ENCODE measurements around the gene LILRA5.
"Not testable (repeated sequence)": the region's sequence is repeated elsewhere in the genome, so short reads cannot be mapped to it uniquely, and the experiment has no call there.

LILRA5 gene

DNA sequence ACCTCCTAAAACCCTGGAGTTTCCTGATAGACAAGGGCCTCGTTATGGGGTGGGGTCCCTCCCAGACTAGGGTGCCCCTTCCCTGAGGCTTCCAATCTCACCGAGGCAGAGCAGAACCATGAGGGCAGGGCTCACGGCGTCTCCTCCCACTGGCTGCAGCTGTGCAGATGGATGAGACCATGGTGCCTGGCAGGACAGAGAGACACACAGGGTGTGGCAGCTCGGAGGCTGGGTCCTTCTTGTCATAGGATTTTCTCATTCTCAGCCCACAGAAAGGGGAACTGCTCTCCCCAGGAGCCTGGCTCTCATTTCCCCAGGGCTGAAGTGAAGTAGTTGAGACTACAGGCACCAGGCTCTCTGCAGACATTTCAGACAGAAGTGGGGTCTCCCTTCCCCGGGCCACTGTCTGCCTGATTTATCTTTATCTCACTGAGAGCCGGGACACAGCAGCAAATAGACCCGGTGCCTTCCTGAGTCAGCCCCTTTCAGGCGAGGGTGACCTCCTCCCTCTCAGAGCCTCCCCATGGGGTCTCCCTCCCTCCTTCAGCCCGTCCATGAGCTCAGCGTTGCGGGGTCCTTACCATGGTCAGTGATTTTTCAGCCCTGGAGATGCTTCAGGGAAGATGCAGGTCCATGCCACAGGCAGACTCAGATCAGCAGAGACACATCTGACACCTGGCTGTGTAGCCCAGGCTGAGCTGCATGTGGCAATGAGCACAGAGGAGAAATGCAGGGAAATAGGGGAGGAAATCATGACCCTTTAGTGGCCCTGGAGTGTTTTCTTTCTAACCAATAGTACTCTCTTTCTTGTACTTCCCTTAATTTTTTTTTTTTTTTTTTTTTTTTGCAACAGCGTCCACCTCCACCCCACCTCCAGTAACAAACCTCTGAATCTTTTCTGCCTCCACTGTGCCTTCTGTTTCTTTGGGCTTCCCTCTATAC lies at the start of gene LILRA5:
Gene LILRA5 (minus strand): TSS at position 731 of the 942 bp plus-strand sequence. CDS start 147 bp downstream, at position 584.
- DNase-seq (ENCODE audit: extremely low read depth in 1 of 2, low read depth in 1 of 2) = no peak

DNA sequence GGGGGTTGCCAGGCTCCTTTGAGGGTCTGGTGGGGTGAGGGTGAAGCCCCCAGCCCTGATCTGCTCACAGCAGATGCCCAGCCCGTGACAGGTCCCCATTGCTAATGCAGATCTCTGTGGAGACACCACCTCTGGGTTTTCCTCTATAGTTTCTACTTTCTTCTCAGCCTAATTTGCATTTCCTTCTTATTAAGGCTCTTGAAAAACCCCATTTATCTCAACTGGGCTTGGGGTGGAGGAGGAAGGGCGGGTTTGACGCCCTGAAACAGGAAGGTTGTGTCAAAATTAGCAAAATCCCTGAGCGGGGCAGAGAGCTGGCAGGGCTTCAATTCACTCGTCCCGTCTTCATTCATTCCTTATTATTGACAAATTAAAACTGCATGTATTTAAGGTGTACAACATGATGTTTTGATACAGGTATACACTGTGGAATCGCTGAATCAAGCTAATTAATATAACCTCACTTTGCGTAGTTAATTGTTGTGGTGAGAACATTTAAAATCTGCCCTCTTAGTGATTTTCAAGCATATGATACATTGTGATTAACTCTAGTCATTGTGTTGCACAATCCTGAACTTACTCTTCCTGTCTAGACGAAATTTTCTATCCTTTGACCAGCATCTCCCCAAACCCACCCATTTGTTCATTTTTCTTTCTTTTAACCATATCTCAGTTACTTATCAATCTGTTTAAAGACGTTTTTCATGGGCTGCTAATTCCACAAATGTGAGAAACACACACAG lies 48.9 kb upstream of the LILRA5 start:
- DNase-seq (ENCODE audit: extremely low read depth in 1 of 2, low read depth in 1 of 2) = not testable (repeated sequence)

GRCh38 chr19:54359149-54359820 lies 46.3 kb upstream of the LILRA5 start:
- DNase-seq (ENCODE audit: extremely low read depth in 1 of 2, low read depth in 1 of 2) = peak in 1 of 2 donors; percentile 54

- DNase-seq (ENCODE audit: extremely low read depth in 1 of 2, low read depth in 1 of 2) = no peak
These were observed 44.4 kb upstream of the LILRA5 start for GRCh38 chr19:54357381-54357780.

DNA sequence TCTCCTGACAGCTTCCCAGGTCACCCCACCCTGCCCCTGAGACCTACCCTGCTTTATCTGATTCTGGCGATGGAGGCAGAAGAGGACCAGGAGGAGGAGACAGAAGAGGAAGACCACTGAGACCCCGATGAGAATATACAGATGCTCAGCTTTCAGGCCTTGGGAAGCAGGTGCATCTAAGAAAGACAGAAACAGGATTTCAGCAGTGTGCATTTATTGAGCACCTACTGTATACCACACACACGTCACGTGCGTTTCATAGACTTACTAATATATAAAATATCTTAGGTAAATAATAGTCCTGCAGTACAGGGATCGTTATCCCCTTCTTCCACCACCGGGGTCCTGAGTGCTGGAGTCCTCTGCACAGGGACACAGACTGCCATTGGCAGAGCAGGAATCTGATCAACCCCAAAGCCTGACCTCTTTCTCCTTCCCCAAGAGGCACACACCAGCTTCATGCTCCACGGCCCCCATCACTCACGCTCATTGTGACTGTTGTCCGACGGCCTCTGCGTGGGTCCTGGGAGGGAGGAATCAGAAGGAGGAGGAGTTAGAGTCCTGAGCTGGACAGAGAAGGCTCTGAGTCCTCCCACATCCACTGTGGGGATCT lies 43.6 kb upstream of the LILRA5 start:
- DNase-seq (ENCODE audit: extremely low read depth in 1 of 2, low read depth in 1 of 2) = no peak

DNA sequence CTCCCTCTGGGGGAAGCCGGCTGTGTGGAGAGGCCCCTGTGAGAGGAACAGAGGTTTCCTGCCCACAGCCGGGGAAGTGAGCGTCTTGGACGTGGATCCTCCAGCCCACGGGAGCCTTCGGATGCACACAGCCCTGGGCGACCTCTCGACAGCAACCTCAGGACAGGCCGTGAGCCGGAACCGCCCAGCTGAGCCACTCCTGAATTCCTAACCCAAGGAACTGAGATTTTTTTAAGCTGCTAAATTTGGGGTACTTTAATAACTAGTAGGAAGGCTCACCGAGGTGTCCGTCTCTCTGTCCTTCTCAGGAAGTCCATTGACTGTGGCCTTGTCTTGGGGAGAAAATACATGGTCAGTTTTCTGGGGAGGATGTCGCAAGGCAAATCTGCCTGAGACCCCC lies 42.7 kb upstream of the LILRA5 start:
- no peak for DNase-seq (ENCODE audit: extremely low read depth in 1 of 2, low read depth in 1 of 2)

GRCh38 chr19:54354761-54355160 lies 41.8 kb upstream of the LILRA5 start:
- DNase-seq (ENCODE audit: extremely low read depth in 1 of 2, low read depth in 1 of 2) = no peak

- DNase-seq (ENCODE audit: extremely low read depth in 1 of 2, low read depth in 1 of 2) = no peak
These were observed 39.6 kb upstream of the LILRA5 start for GRCh38 chr19:54352546-54352945.

DNA sequence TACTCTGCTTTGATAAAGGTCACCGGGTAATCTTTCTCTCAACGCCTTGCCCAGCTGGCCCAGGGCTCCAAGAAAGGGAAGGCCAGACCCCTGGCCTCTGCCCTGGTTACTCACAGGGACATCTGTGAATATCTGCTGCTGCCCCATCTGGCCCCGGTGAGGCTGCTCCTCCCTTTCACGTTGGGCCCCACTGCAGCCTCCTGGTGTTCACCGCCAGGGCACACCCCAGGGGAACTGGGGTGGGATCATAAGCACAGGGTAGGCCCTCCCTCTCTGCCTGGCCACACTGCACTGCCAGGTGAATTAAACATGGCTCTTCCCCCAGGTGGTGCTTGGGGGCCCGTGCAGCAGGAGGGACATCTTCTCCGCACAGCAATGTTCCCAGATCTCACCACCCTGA lies 39.1 kb upstream of the LILRA5 start:
- no peak for DNase-seq (ENCODE audit: extremely low read depth in 1 of 2, low read depth in 1 of 2)

- DNase-seq (ENCODE audit: extremely low read depth in 1 of 2, low read depth in 1 of 2) = no peak
These were observed 38.5 kb upstream of the LILRA5 start for GRCh38 chr19:54351474-54351873.

DNA sequence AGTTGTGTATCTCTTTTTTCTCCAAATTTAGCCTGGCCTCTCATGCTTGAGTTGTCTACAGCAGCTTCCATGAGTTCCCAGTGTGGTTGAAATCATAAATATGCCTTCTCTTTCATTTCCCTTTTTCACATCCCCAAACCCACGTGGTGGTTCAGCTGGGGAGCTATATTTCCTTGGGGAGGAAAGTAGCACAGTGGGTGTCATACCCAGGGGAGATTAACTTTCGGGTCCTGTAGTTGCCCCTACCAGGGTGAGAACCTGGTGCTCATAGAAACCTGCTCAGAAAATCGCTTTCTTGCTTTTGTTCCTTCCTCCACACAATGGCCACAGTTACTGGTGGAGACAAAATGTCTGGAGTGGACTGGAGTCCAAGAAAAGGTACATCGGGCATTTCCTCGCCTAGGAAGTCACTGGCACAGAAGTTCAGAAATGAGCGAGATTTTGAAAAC lies 33.0 kb upstream of the LILRA5 start:
- DNase-seq (ENCODE audit: extremely low read depth in 1 of 2, low read depth in 1 of 2) = no peak

DNA sequence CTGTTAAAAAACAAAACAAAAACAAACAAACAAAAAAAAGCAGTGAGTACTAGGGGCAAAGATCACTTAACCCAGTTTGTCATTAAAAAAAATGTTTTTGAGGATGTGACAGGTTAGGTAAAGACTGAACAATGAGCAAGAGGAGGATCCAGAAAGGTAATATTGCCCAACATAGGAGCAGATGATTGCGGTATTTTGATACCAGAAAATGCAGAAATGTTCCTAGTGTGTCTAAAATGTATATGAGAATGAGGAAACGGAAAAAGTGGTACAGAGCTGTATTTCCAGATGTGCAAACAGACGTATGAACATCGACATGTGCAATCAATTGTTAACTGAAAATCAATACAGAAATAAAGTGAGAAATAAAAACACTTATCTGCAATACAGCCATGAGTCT lies 30.9 kb upstream of the LILRA5 start:
- DNase-seq (ENCODE audit: extremely low read depth in 1 of 2, low read depth in 1 of 2) = no peak

- no peak for DNase-seq (ENCODE audit: extremely low read depth in 1 of 2, low read depth in 1 of 2)
These were observed 28.3 kb upstream of the LILRA5 start for GRCh38 chr19:54341295-54341694.

DNA sequence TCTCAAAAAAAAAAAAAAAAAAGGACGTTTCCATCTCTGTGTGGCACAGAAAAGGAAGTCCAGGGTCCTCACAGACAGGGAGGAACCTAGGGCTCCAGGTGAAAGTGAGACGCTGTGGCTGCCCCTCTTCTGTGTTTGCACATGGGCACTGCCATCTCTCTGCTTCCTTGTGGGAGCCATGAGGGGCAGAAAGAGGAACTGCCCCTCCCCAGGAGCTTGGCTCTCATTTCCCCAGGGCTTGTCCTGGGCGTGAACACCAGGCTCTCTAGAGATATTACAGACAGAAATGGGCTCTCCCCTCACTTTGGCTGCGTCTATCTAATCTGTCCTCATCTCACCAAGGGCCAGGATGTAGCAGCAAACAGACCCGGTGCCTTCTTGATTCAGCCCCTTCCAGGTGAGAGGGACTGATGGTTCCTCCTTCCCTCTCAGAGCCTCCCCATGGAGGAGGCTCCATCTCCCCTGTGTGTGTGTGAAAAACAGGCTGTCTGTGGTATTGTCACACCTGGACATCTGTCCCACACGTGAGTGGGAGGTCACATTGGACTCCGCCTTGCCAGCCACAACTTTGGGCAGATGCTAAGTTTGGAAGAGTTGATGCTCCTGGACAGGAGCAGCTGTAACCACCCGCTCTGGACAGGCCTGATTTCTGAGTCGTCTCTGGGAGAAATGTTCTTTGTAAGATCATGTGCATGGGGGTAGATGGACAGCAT lies 26.8 kb upstream of the LILRA5 start:
- no peak for DNase-seq (ENCODE audit: extremely low read depth in 1 of 2, low read depth in 1 of 2)

DNA sequence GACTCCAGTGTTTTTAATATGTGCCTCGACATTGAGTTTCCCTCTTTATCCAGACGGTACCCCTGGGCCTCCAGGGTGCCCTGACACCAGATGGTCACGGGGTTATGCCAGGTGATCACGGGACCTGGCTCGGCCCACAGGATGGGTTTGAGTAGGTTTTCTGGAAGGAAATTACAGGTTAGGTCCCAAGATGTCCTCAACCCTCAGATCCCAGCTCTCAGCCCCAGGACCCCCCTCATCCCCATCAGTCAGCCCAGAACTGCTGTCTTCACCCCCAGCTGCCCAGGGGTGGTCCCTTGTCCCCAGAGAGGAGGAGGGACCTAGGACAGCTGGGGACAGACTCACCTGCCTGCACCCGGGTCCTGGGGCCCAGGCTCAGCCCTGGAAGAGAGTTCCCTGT lies 25.6 kb upstream of the LILRA5 start:
- DNase-seq (ENCODE audit: extremely low read depth in 1 of 2, low read depth in 1 of 2) = no peak

DNA sequence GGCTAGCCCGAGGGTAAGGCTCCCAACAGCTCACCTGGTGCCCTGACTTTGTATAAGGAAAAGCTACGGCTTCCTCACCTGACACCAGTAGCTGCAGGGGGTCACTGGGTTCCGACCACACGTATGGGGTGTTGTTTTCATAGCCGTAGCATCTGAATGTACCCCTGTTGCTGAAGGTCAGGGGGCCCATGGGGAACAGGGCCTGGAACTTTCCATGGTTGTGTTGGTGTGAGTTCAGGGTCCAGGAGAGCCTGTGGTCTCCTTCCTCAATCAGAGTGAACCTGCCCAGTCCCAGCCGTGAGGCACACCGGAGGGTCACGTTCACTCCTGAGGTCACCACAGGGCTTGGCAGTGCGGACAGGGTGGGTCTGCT lies 24.9 kb upstream of the LILRA5 start:
- no peak for DNase-seq (ENCODE audit: extremely low read depth in 1 of 2, low read depth in 1 of 2)

- DNase-seq (ENCODE audit: extremely low read depth in 1 of 2, low read depth in 1 of 2) = no peak
These were observed 24.2 kb upstream of the LILRA5 start for GRCh38 chr19:54336893-54337857.

DNA sequence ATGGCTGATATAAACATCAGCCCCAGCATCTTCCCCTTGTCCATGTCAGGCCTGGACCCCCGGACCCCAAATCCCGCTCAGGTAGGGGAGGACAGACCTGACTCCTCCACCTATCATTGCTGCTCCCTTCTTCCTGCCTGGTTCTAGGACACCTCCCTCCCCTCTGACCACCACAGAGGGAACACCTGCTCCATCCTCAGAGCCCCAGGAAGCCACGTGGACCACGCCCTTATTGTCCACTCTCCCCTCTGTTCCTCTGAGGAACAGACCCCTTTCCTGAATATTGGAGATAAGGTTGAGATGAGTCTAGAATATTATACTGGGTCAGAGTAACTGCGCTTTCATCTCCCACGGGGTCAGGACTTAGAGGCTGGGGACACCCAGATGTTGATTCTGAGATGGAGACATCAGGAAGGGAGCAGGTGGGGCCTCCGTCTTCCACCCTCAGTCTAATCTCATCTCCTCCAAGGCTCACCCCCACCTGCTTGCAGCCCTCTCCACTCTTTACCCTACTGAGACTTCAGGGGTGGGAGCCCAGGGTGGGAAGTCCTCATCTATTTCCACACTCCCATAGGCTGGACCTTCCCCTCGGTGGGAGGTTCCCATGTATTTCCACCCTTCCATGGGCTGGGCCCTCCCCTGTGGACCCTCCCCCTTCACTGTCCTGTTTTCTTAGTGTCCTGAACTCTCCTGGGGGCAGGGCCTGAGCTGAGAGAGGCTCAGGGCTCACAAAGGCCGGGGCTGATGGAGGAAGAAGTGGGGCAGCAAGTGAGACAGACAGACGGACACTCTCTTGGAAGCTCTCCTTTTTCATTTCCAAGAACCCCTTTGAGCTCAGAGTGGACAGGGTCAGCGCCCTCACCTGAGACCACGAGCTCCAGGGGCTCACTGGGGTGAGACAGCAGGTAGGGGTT lies 23.3 kb upstream of the LILRA5 start:
- no peak for DNase-seq (ENCODE audit: extremely low read depth in 1 of 2, low read depth in 1 of 2)
